Immature natural killer cell (primary cell): ENCODE results near the gene CREBL2. TPM values are rescaled to one million over a fixed set of nuclear protein-coding genes. Genes with fewer than 3 reads are reported as not detected.

Source experiments
- DNase-seq, 3 donors: peaks; one replicate each; pipeline ENCODE4 v3.0.0; 2022; ENCODE audit warnings: mixed read lengths in 1 of 3
- H3K27ac Mint-ChIP-seq, 6 donors: one replicate each; pipeline ENCODE4 v1.8.0; 2020; ENCODE audit warnings: mixed read lengths in 6 of 6, mild to moderate bottlenecking in 5 of 6, inconsistent platforms in 4 of 6, moderate library complexity in 3 of 6
- H3K27me3 Mint-ChIP-seq, 3 donors: one replicate each; pipeline ENCODE4 v1.8.0; 2020 to 2021; ENCODE audit warnings: low read depth in 3 of 3, mild to moderate bottlenecking in 3 of 3, mixed read lengths in 3 of 3, moderate library complexity in 3 of 3, inconsistent platforms in 1 of 3
- H3K36me3 Mint-ChIP-seq, 3 donors: one replicate each; pipeline ENCODE4 v1.8.0; 2020; ENCODE audit warnings: mixed read lengths in 3 of 3, inconsistent platforms in 2 of 3, mild to moderate bottlenecking in 2 of 3
- H3K4me1 Mint-ChIP-seq, 2 donors: one replicate each; pipeline ENCODE4 v1.8.0; 2020; ENCODE audit warnings: inconsistent platforms in 2 of 2, mild to moderate bottlenecking in 2 of 2, mixed read lengths in 2 of 2, moderate library complexity in 1 of 2
- H3K4me3 Mint-ChIP-seq, 5 donors: one replicate each; pipeline ENCODE4 v1.8.0; 2020; ENCODE audit warnings: mild to moderate bottlenecking in 5 of 5, mixed read lengths in 5 of 5, inconsistent platforms in 3 of 5, moderate library complexity in 3 of 5
- H3K9me3 Mint-ChIP-seq, 6 donors: one replicate each; pipeline ENCODE4 v1.8.0; 2020; ENCODE audit warnings: mild to moderate bottlenecking in 6 of 6, mixed read lengths in 6 of 6, inconsistent platforms in 4 of 6, moderate library complexity in 3 of 6
- polyA plus RNA-seq, 3 donors: library from polyadenylated mRNA; unstranded; fragments of 300-500 nt; fragmentation: Illumina TruSeq; gene quantifications; one replicate each; pipeline ENCODE4 v1.2.3, GENCODE V29; 2021

Gene CREBL2
- polyA plus RNA-seq, 3 donors from 2014 or later: 14.6 to 23.3 (median 21.4) TPM

DNA sequence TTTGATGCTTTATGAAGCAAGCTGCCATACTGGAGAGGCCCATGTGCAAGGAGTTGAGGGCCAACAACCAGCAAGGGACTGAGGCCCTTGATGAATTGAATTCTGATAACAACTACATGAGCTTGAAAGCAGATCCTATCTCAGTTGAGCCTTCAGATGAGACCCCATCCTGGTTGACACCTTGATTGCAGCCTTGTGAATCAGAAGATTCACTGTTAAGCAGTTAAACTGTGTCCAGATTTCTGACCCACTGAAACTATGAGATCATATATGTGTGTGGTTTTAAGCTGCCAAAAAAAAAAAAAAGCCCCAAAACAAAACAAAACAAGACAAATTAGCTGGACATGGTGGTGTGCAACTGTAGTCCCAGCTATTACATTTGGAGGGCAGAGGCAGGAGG lies 42.2 kb downstream of the CREBL2 start:
- no peak overlapping the region for H3K4me3 Mint-ChIP-seq
- no peak overlapping the region for H3K27ac Mint-ChIP-seq

DNA sequence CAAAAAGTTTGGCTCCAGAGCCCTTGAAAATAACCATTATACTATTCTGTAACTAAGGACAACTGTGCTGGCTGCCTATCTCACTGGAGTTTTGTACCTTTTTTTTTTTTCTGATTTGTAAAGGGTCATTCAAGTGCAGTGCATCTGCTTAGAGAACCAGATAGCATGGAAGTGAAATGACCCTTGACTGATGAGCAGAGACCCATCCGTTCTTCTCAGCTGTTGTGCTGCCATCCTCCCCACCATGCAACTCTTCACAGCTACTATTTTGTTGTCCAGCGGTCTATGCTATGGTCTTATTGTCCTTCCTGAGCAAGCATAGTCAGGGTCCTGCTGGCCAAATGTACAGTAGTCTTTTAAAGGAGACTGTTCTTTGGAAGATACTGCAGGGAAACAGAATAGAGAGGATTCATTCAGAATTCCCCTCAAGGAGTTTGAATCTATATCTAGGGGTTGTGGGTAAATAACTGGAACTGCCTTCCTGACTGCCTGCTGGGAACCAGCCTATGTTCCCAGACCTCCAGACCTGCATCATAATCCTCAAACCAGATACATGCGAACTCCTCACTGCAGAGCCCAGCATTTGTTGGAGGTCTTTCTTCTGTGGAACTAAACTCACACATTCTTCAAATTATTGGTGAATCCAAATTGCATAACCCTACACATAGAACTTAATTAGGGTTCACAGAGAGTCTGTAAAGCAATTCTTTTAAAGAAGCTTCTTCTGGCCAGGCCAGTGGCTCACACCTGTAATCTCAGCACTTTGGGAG lies 43.2 kb downstream of the CREBL2 start:
- Mint-ChIP-seq H3K4me3 (no peak overlapping the region), H3K27ac (no peak overlapping the region)

More for the DNA sequence above, 42.2 kb downstream of the CREBL2 start:
- Mint-ChIP-seq H3K9me3 (peaks cover 8 to 18% (median 11%) of the 10 kb centered on the region in 6 donors), H3K36me3 (peaks cover 6 to 9% (median 8%) of the 10 kb centered on the region in 3 donors), H3K4me1 (peaks cover 6 to 7% of the 10 kb centered on the region in 2 donors), H3K27me3 (peaks cover 0 to 1% (median 0%) of the 10 kb centered on the region in 3 donors)
- no peak for DNase-seq

DNA sequence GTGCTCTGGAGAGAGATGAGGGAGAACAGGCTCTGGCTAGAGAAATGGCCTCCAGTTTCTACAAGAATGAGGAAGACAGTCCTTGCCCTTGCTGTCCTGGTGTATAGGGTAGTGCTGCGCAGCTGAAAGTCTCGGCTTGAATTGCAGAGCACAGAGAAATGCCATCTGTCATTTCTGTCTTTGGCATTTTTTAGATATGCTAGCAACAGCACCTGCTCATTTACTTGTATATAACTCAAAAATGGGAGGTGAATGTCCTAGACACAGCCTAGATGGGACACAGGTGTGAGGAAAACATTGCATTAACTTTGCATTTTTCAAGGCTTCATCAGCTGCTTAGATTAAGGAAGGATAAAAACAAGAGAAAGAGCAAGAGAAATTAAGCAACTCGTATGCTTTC lies 48.5 kb downstream of the CREBL2 start:
- H3K27me3 Mint-ChIP-seq: peaks cover 0 to 4% (median 1%) of the 10 kb centered on the region in 3 donors
- H3K36me3 Mint-ChIP-seq: peaks cover 4 to 6% (median 4%) of the 10 kb centered on the region in 3 donors
- peaks cover 6 to 7% of the 10 kb centered on the region in 2 donors for H3K4me1 Mint-ChIP-seq
- H3K4me3 Mint-ChIP-seq: no peak overlapping the region
- no peak for DNase-seq
- H3K9me3 Mint-ChIP-seq: no peaks in the 10 kb centered on the region
- no peak overlapping the region for H3K27ac Mint-ChIP-seq

More for the DNA sequence above, 43.2 kb downstream of the CREBL2 start:
- H3K4me1 Mint-ChIP-seq: peaks cover 6 to 7% of the 10 kb centered on the region in 2 donors
- peaks cover 0 to 4% (median 0%) of the 10 kb centered on the region in 3 donors for H3K36me3 Mint-ChIP-seq
- peaks cover 2 to 8% (median 4%) of the 10 kb centered on the region in 6 donors for H3K9me3 Mint-ChIP-seq
- peaks cover 0 to 1% (median 0%) of the 10 kb centered on the region in 3 donors for H3K27me3 Mint-ChIP-seq
- DNase-seq: no peak

DNA sequence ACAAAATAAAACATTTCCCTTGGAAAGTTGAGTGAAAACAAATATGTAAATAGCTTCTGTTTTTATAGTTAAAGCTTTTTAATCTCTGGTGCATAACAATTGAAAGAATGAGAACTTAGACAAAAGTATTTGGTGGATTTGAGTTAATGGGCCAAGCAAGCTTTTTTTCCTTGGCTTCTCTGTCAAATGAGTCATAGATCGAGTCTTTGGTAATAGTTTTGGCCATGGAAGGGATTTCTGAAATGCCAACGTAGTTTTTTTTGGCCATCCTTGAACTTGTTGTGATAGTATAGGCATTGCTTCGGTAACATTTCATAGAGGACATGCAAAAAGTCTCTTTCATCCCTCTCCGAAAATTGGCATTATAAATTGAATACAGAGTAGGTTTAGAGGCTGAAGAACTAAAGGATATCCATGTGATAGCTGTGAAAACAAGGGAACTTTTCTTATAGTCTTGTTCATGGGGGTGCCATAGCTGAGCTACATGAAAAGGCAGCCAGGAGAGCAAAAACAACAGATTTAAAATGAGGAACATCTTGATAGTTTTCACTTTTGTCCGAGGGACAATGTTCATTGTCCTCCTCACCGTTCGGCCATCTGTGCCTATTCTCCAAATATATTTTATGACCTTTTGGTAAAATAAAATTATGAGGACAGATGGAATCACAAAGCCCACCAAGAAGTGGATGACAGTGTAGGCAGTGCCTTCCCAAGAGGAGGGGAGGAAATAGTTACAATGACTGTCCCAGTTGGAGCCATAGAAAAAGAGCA lies 49.6 kb downstream of the CREBL2 start:
- H3K9me3 Mint-ChIP-seq: no peaks in the 10 kb centered on the region
- no peak for DNase-seq
- no peaks in the 10 kb centered on the region for H3K4me1 Mint-ChIP-seq
- H3K36me3 Mint-ChIP-seq: peaks cover 4 to 6% (median 4%) of the 10 kb centered on the region in 3 donors
- peaks cover 0 to 4% (median 1%) of the 10 kb centered on the region in 3 donors for H3K27me3 Mint-ChIP-seq
- no peak overlapping the region for H3K4me3 Mint-ChIP-seq
- H3K27ac Mint-ChIP-seq: no peak overlapping the region

DNA sequence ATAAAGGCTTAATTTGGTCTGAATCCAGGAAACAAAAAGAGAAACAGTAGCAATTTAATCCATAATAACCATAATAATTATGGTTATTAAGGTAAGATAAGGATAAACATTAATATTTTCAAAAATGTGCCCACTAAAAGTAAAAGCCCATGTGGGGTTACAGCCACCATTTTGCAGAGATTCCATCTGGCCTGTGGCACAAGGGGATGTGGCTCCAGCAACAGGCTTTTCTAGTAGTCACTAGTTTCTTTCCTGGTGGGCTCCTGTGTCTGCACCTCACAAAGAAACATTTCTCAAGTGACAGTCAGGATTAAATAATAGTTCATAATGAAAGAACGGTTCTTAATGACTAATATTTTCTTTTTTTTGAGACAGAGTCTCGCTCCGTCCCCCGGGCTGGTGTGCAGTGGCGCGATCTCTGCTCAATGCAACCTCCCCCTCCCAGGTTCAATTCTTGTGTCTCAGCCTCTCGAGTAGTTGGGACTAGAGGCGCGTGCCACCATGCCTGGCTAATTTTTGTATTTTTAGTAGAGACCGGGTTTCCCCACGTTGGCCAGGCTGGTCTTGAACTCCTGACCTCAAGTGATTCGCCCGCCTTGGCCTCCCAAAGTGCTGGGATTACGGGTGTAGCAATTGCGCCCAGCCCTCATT lies 52.1 kb downstream of the CREBL2 start:
- no peak for DNase-seq
- Mint-ChIP-seq H3K9me3 (no peaks in the 10 kb centered on the region), H3K4me1 (no peaks in the 10 kb centered on the region), H3K36me3 (peaks cover 4 to 6% (median 4%) of the 10 kb centered on the region in 3 donors), H3K27ac (no peak overlapping the region), H3K4me3 (no peak overlapping the region), H3K27me3 (peaks cover 0 to 4% (median 0%) of the 10 kb centered on the region in 3 donors)

DNA sequence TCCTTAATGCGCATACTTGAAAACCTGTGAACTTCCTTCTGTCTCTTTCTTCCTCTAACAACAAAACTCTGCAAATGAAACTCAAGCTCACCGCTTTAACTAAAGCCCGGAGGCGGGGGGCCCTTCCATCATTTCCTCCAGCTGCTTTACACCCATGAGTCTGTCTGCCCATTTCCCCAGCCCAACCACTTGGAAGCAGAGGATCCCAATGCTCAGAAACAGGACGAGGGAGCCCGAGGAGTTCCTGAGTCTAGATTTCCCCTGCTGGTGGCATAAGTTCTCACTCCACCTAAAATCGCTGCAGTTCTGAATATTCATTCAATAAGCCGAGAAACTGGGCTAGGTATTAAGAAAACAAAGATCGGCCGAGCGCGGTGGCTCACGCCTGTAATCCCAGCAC lies 53.5 kb downstream of the CREBL2 start:
- Mint-ChIP-seq H3K4me3 (no peak overlapping the region), H3K36me3 (peaks cover 4 to 8% (median 4%) of the 10 kb centered on the region in 3 donors), H3K9me3 (no peaks in the 10 kb centered on the region), H3K4me1 (no peaks in the 10 kb centered on the region), H3K27ac (no peak overlapping the region), H3K27me3 (peaks cover 0 to 2% (median 1%) of the 10 kb centered on the region in 3 donors)
- DNase-seq: no peak

DNA sequence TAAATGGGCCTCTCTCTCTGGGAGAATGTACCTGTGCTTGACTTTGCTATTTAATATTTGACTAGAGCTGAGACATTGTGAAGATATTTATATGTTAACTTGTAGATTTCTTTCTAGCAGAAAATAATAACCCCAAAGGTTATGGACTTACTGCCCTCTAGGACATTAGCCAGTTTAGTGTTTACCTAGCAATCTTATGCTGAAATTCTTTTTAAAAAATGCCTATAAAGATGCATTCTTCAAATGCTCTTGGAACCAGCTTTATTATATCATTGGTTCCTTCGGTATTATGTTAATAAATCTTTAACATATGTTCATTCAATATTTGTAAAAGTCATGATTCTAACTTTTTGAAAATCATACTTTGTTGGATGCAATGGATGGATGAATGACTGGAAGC lies 56.3 kb downstream of the CREBL2 start:
- Mint-ChIP-seq H3K27ac (no peak overlapping the region), H3K4me1 (no peaks in the 10 kb centered on the region), H3K36me3 (peaks cover 0 to 3% (median 0%) of the 10 kb centered on the region in 3 donors), H3K27me3 (peaks cover 0 to 1% (median 0%) of the 10 kb centered on the region in 3 donors), H3K9me3 (no peaks in the 10 kb centered on the region), H3K4me3 (no peak overlapping the region)
- DNase-seq: no peak

DNA sequence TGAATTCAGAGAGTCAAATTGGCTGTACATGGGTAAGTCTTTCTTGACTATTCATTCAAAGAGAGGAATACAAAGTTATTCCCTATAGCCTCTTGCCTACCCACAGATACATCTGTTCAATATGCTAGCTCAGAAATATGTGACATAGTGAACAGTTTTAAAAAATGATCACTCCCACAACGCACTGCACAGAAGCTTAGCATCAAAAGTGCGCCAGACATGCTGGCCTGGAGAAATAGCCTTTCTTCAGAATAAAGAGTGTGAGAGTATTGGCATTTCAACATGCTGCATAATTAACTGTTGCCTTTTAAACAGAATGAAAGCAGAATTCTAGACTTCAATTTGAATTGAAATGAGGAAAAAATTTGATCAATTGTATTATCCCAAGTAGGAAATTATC lies 57.3 kb downstream of the CREBL2 start:
- Mint-ChIP-seq H3K9me3 (no peaks in the 10 kb centered on the region), H3K36me3 (peaks cover 0 to 3% (median 0%) of the 10 kb centered on the region in 3 donors)

DNA sequence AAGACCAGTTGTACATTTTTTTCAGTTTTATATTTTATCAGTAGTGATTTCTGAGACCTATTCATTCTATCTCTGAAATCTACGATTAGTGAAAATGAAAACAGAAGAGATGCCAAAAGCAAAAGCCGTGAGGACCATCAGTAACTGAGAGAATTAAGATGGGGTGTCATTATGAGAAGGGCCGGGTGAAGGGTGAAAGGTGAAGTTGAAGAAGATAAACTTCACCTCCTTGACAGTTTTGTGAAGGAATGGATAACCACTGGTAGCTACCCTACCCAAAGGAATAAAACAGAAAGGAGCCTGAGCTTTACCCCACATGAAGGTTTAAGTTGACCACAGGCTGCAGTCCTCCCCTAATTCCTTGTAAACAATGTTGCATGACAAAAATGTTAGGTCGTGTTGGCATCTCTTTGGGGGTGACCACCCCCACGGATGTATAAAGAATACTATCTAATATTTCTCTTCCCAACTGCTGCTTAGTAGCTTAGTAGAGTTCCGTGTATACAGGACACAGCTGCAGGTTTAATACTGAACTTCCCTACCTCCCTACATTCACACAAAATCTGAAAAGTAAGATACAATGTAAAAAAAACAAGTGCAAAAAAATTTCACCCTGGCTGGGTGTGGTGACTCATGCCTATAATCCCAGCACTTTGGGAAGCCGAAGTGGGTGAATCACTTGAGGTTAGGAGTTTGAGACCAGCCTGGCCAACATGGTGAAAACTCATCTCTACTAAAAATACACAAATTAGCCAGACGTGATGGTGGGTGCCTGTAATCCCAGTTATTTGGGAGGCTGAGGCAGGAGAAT lies 60.4 kb downstream of the CREBL2 start:
- Mint-ChIP-seq H3K36me3 (peaks cover 0 to 3% (median 0%) of the 10 kb centered on the region in 3 donors), H3K4me1 (no peaks in the 10 kb centered on the region), H3K9me3 (no peaks in the 10 kb centered on the region), H3K27me3 (peaks cover 0 to 1% (median 0%) of the 10 kb centered on the region in 3 donors), H3K4me3 (no peak overlapping the region), H3K27ac (no peak overlapping the region)
- DNase-seq: no peak

More for the DNA sequence above, 57.3 kb downstream of the CREBL2 start:
- H3K27ac Mint-ChIP-seq: no peak overlapping the region
- no peak overlapping the region for H3K4me3 Mint-ChIP-seq
- no peaks in the 10 kb centered on the region for H3K4me1 Mint-ChIP-seq
- peaks cover 0 to 1% (median 0%) of the 10 kb centered on the region in 3 donors for H3K27me3 Mint-ChIP-seq
- no peak for DNase-seq

DNA sequence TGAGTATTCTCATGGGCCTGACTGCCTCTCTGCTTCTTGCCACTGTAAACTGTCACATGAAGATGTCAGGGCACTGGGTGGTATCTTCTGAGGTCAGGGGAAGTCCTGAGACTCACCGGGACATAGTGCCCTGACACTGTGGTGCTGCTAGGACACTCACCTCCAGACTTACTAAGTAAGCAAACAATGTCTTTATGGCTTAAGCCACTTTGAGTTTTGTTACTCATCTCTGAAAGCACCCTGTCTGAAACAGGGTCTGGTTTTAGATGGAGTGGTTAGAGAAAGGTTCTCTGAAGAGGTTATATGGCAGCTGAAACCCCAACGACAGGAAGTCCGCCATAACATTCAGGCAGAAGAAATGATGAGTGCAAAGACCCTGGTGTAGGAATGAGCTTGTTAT lies 61.6 kb downstream of the CREBL2 start:
- DNase-seq: no peak
- H3K27ac Mint-ChIP-seq: no peak overlapping the region
- peaks cover 0 to 1% (median 0%) of the 10 kb centered on the region in 3 donors for H3K27me3 Mint-ChIP-seq
- no peak overlapping the region for H3K4me3 Mint-ChIP-seq
- peaks cover 0 to 3% (median 0%) of the 10 kb centered on the region in 3 donors for H3K36me3 Mint-ChIP-seq
- H3K9me3 Mint-ChIP-seq: no peaks in the 10 kb centered on the region
- H3K4me1 Mint-ChIP-seq: no peaks in the 10 kb centered on the region

DNA sequence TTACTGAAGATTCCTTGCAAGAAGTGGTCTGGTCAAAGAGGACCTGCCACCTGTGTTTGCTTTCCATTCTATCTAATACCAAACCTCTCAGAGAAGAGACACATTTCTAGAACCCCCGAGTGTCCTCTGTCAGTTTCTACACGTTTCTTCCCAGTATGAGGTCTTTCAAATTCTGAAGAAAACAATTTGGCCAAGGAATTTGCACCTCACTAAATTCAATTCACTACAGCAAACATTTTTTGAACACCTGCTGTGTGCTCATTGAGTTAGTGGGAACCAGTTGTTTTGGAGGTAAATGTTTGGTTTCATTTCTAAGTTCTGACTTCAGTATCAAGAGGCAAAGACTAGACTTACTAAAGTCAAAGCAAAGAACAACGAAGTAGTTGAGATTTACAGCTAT lies 64.9 kb downstream of the CREBL2 start:
- no peaks in the 10 kb centered on the region for H3K9me3 Mint-ChIP-seq
- H3K27ac Mint-ChIP-seq: peak overlapping the region in 1 of 6 donors; percentile 38
- no peak overlapping the region for H3K4me3 Mint-ChIP-seq
- DNase-seq: no peak
- H3K4me1 Mint-ChIP-seq: no peaks in the 10 kb centered on the region
- H3K36me3 Mint-ChIP-seq: no peaks in the 10 kb centered on the region
- peaks cover 0 to 2% (median 2%) of the 10 kb centered on the region in 3 donors for H3K27me3 Mint-ChIP-seq

DNA sequence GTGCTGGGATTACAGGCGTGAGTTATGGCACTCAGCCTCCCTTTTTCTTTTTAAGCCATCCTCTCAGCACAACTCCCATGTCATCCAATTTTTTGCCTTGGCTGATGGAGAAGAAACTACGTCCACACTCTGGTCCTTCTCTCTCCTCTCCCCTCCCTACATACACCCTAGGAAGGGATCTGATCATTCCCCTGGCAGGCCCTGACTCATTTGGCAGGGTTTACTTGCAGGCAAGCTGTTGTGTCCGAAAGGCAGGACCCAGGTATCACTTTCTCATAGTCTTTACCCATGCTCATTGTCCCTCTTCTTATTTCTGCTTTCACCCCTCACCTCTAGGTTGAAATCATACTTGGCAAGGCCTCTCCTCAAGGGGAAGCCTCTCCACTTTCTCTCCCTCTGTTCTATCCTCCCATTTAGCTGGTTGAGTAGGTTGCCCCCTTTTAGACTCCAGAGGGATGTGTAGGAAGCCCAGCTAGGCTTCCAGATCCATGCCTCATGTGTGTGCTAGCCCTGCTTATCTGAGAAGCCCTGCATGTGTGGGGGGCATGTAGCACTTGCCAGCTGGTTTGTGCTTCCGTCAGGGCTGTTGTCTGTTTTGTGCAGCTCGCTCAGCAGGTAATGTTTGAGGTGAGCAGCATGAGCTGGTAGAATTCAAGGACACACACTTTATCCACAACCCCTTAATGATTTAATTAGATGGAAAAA lies 69.5 kb downstream of the CREBL2 start:
- no peaks in the 10 kb centered on the region for H3K4me1 Mint-ChIP-seq
- no peak overlapping the region for H3K27ac Mint-ChIP-seq
- DNase-seq: no peak
- peaks cover 0 to 4% (median 2%) of the 10 kb centered on the region in 3 donors for H3K27me3 Mint-ChIP-seq
- no peaks in the 10 kb centered on the region for H3K9me3 Mint-ChIP-seq
- H3K36me3 Mint-ChIP-seq: no peaks in the 10 kb centered on the region
- H3K4me3 Mint-ChIP-seq: no peak overlapping the region
